ENCODE results near the gene PTPRN2.
"Not testable (repeated sequence)": the region's sequence is repeated elsewhere in the genome, so short reads cannot be mapped to it uniquely, and the experiment has no call there.

DNA sequence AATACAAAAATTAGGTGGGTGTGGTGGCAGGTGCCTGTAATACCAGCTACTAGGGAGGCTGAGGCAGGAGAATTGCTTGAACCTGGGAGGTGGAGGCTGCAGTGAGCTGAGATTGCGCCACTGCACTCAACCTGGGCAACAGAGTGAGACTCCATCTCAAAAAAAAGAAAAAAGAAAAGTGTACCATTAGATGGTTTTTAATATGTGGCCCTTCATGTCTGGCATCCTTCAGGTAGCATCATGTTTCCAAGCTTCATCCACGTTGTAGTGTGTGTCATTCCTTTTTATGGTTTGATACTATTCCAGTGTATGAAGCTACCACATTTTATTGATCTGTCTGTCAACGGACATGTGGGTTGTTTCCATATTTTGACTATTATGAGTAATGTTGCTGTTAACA, 1097.8 kb downstream of the PTPRN2 start:
- TF ChIP-seq, protein P1, sequence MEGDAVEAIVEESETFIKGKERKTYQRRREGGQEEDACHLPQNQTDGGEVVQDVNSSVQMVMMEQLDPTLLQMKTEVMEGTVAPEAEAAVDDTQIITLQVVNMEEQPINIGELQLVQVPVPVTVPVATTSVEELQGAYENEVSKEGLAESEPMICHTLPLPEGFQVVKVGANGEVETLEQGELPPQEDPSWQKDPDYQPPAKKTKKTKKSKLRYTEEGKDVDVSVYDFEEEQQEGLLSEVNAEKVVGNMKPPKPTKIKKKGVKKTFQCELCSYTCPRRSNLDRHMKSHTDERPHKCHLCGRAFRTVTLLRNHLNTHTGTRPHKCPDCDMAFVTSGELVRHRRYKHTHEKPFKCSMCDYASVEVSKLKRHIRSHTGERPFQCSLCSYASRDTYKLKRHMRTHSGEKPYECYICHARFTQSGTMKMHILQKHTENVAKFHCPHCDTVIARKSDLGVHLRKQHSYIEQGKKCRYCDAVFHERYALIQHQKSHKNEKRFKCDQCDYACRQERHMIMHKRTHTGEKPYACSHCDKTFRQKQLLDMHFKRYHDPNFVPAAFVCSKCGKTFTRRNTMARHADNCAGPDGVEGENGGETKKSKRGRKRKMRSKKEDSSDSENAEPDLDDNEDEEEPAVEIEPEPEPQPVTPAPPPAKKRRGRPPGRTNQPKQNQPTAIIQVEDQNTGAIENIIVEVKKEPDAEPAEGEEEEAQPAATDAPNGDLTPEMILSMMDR (IDR thresholded peaks at IDR 0.05), result not testable (repeated sequence)
- not testable (repeated sequence) for TF ChIP-seq POLR2AphosphoS5, EP300, POLR2A (IDR thresholded peaks at IDR 0.05)

All from sigmoid colon (tissue), 4 donors.